B cell (primary cell): ENCODE measurements around the gene CASTOR1.

Experiments
- CTCF ChIP-seq: fragments of 200-600 bp; IDR thresholded peaks from one replicate; pipeline ENCODE4 v1.8.0; 2022; ENCODE audit warnings: antibody characterized with exemption, mild to moderate bottlenecking
- EZH2 ChIP-seq: IDR thresholded peaks from 2 replicates; pipeline ENCODE4 v1.6.1; 2012; ENCODE audit warnings: borderline replicate concordance, low read depth, mild to moderate bottlenecking, moderate library complexity, low read length; ENCODE audit not compliant: insufficient read depth, poor library complexity, severe bottlenecking

- TF ChIP-seq EZH2 = no peak
- TF ChIP-seq CTCF = no peak
Observed at GRCh38 chr22:30302810-30303138, 13.5 kb upstream of the CASTOR1 start.
